GM18861 (cell line): Measurements from ENCODE around the gene CSNK2A1.
A peak's percentile ranks its signal among the peaks of the same experiment; 100 is the strongest.
"Not testable (repeated sequence)": the region's sequence is repeated elsewhere in the genome, so short reads cannot be mapped to it uniquely, and the experiment has no call there.

Source experiments
- ATAC-seq: cut with Tn5 transposase; IDR thresholded peaks from one replicate; pipeline ENCODE4 v1.9.1; 2021; ENCODE audit not compliant: unreplicated experiment

Gene CSNK2A1

GRCh38 chr20:543369-544152 is at the start of gene CSNK2A1:
Gene CSNK2A1, minus strand, starts transcription at chr20:543790. Its CDS starts 35,239 bp downstream, at chr20:508551.
- peak; percentile 90 for ATAC-seq

GRCh38 chr20:592506-592905 is 48.9 kb upstream of the CSNK2A1 start:
- ATAC-seq, result no peak

GRCh38 chr20:591941-592340 is 48.4 kb upstream of the CSNK2A1 start:
- no peak for ATAC-seq

GRCh38 chr20:588932-589672 is 45.5 kb upstream of the CSNK2A1 start:
- ATAC-seq, result no peak

GRCh38 chr20:588476-588875 is 44.9 kb upstream of the CSNK2A1 start:
- no peak for ATAC-seq

GRCh38 chr20:584971-585301 is 41.3 kb upstream of the CSNK2A1 start:
- no peak for ATAC-seq

- ATAC-seq, result no peak
Measured at GRCh38 chr20:584161-584970, 40.8 kb upstream of the CSNK2A1 start.

GRCh38 chr20:582204-582603 is 38.6 kb upstream of the CSNK2A1 start:
- ATAC-seq, result no peak

- not testable (repeated sequence) for ATAC-seq
Measured at GRCh38 chr20:578940-579690, 35.5 kb upstream of the CSNK2A1 start.

GRCh38 chr20:577167-577791 is 33.7 kb upstream of the CSNK2A1 start:
- no peak for ATAC-seq

- no peak for ATAC-seq
Measured at GRCh38 chr20:576156-576555, 32.6 kb upstream of the CSNK2A1 start.

- no peak for ATAC-seq
Measured at GRCh38 chr20:575230-575629, 31.6 kb upstream of the CSNK2A1 start.

- ATAC-seq, result no peak
Measured at GRCh38 chr20:574297-574942, 30.8 kb upstream of the CSNK2A1 start.

- no peak for ATAC-seq
Measured at GRCh38 chr20:573414-574296, 30.1 kb upstream of the CSNK2A1 start.

GRCh38 chr20:572727-573126 is 29.1 kb upstream of the CSNK2A1 start:
- ATAC-seq, result no peak

GRCh38 chr20:571754-572441 is 28.3 kb upstream of the CSNK2A1 start:
- no peak for ATAC-seq

GRCh38 chr20:568673-569415 is 25.3 kb upstream of the CSNK2A1 start:
- no peak for ATAC-seq
